ENCODE results near the gene HOXA11. TPM values are rescaled to one million over a fixed set of nuclear protein-coding genes. Genes with fewer than 3 reads are reported as not detected.

The HOXA11 gene
- total RNA-seq, 5 donors from 2014 or later (not counting 1 experiment from before 2014, with no cell fraction given): not detected

DNA sequence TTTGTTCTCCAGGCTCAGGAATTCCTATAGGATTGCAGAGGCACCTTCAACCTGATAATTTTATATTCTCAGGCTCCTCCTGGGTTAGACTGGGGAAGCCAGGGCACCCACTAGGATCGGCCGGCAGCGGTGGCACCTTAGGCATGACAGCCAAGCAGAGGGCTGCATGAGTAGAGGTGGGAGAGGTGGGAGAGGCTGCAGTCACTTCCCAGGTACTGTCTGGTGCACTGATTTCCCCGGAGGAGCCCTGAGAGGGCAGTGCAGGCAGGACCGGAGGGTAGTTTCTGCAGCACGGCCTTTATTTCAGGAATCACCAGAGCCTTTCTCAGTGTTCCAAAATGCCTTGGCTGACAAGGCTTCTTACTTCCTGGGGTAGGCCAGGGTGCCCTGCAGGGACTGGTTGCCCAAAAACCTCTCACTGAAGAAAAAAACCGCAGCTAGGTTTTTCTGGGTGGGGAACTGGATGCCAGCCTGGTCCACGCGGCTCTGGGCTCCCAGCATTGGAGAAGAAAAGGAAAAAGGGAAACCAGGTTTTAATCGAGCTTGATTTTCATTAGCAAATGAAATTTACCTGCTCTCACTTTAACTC, 18.4 kb upstream of the HOXA11 start:
- ATAC-seq (replicated peaks in 1 of 4) (no peak), DNase-seq (no peak)
- no peaks in the 10 kb centered on the region for H3K36me3 ChIP-seq (ENCODE audit: control insufficient read depth in 2 of 2, extremely low read depth in 1 of 2, insufficient read depth in 1 of 2, low read length in 1 of 2)
- H3K4me3 ChIP-seq (ENCODE audit: control insufficient read depth in 1 of 2, extremely low read depth in 1 of 2, low read length in 1 of 2): no peak overlapping the region
- 18% methylated on average over 7 of the region's 10 CpGs for WGBS (ENCODE audit: insufficient coverage)
- ChIA-PET CTCF (no interaction called here), POLR2A (no interaction called here)
- H3K4me3 Mint-ChIP-seq: peak overlapping the region in 1 of 3 donors; percentile 6
- H3K9me3 ChIP-seq: no peaks in the 10 kb centered on the region
- H3K4me1 ChIP-seq (ENCODE audit: control insufficient read depth in 1 of 2, extremely low read depth in 1 of 2, insufficient read depth in 2 of 2, low read length in 2 of 2): peaks cover 6 to 51% of the 10 kb centered on the region in 2 experiments
- H3K27me3 Mint-ChIP-seq: peaks cover 81 to 85% of the 10 kb centered on the region in 2 donors
- peak overlapping the region in 1 of 2 donors; percentile 37 for H3K27ac Mint-ChIP-seq
- no peaks in the 10 kb centered on the region for H3K36me3 Mint-ChIP-seq
- peaks cover 37 to 82% of the 10 kb centered on the region in 2 experiments for H3K27me3 ChIP-seq (replicated peaks in 1 of 2; ENCODE audit: control insufficient read depth in 2 of 2, extremely low read depth in 1 of 2, insufficient read depth in 2 of 2, low read length in 1 of 2)
- H3K27ac ChIP-seq (ENCODE audit: low read length): no peak overlapping the region
- no peaks in the 10 kb centered on the region for H3K9me3 Mint-ChIP-seq
- H3K4me1 Mint-ChIP-seq: peaks cover 43 to 49% (median 46%) of the 10 kb centered on the region in 3 donors

DNA sequence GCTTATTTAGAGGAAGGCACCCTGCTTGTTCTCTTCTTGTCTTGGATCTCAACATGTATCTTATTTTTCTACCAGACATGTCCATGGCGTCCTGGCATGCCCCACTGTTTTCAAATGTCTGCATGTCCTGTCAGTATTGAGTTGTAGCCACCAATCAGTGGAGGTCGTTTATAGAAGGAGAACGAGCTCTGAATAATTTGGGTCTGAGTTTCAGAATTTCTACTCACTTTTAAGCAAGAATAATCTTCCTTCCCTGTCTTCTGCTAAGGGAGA, 17.8 kb upstream of the HOXA11 start:
- Mint-ChIP-seq H3K27ac (peak overlapping the region in 1 of 2 donors; percentile 43), H3K36me3 (no peaks in the 10 kb centered on the region), H3K4me1 (peaks cover 49 to 55% (median 51%) of the 10 kb centered on the region in 3 donors), H3K27me3 (peaks cover 84 to 87% of the 10 kb centered on the region in 2 donors), H3K4me3 (no peak overlapping the region), H3K9me3 (no peaks in the 10 kb centered on the region)
- WGBS (ENCODE audit: insufficient coverage): no CpG with 5 or more reads among the region's 3 CpGs
- ChIA-PET CTCF (no interaction called here), POLR2A (no interaction called here)
- ATAC-seq (replicated peaks in 1 of 4): no peak
- Histone ChIP-seq H3K4me3 (ENCODE audit: control insufficient read depth in 1 of 2, extremely low read depth in 1 of 2, low read length in 1 of 2) (no peak overlapping the region), H3K27ac (ENCODE audit: low read length) (no peak overlapping the region), H3K27me3 (replicated peaks in 1 of 2; ENCODE audit: control insufficient read depth in 2 of 2, extremely low read depth in 1 of 2, insufficient read depth in 2 of 2, low read length in 1 of 2) (peaks cover 35 to 82% of the 10 kb centered on the region in 2 experiments), H3K36me3 (ENCODE audit: control insufficient read depth in 2 of 2, extremely low read depth in 1 of 2, insufficient read depth in 1 of 2, low read length in 1 of 2) (no peaks in the 10 kb centered on the region), H3K4me1 (ENCODE audit: control insufficient read depth in 1 of 2, extremely low read depth in 1 of 2, insufficient read depth in 2 of 2, low read length in 2 of 2) (peaks cover 6 to 55% of the 10 kb centered on the region in 2 experiments), H3K9me3 (no peaks in the 10 kb centered on the region)
- no peak for DNase-seq

DNA sequence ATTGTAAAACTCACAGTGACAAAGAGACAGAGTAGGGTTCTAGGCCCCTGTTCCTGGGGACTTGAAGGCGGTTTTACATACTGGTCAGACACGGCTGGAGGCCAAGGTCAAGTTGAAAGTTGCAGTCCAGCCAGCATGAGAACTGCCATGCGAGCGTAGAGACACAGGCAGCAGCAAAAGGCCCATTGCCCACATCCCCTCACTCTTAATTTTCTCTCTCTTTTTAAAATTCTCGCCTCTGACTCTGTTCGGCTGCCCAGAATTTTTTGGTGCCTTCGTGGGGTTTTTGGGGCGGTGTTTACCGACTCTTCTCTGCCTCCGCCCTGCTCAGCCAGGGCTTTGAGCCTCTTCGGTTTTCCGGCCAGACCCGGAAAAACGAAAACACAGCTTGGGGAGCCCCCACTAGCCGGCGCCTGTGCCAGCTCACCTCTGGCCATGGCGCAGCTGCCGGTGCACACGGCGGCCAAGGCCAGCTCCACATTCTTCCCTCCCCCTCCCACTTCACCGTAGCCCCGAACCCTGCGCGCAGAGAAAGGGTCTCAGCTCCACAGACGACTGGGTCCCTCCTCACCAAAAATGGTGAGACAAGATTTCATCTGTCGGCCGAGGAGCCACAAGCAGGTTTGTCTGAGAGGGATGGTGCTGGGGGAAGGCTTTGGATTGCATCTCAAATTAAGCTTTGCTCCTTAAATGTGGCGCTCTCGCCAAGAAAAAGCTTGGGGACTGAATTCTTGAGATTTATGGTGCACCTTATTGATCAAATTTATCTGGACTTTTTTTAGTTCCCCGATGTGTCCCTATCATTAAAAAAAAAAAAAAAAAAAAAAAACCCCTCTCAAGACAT, 17.2 kb upstream of the HOXA11 start:
- H3K4me3 Mint-ChIP-seq: peak overlapping the region in 1 of 3 donors; percentile 71
- no peaks in the 10 kb centered on the region for H3K36me3 ChIP-seq (ENCODE audit: control insufficient read depth in 2 of 2, extremely low read depth in 1 of 2, insufficient read depth in 1 of 2, low read length in 1 of 2)
- H3K27ac Mint-ChIP-seq: peak overlapping the region in 1 of 2 donors; percentile 49
- no peak overlapping the region for H3K27ac ChIP-seq (ENCODE audit: low read length)
- ChIA-PET POLR2A (no interaction called here), CTCF (no interaction called here)
- WGBS (ENCODE audit: insufficient coverage): 11% methylated on average over 17 of the region's 30 CpGs
- H3K9me3 Mint-ChIP-seq: no peaks in the 10 kb centered on the region
- ATAC-seq (replicated peaks in 1 of 4): no peak
- peaks cover 84 to 88% of the 10 kb centered on the region in 2 donors for H3K27me3 Mint-ChIP-seq
- no peak overlapping the region for H3K4me3 ChIP-seq (ENCODE audit: control insufficient read depth in 1 of 2, extremely low read depth in 1 of 2, low read length in 1 of 2)
- no peak for DNase-seq
- no peaks in the 10 kb centered on the region for H3K9me3 ChIP-seq
- peaks cover 51 to 55% (median 52%) of the 10 kb centered on the region in 3 donors for H3K4me1 Mint-ChIP-seq
- peaks cover 40 to 80% of the 10 kb centered on the region in 2 experiments for H3K27me3 ChIP-seq (replicated peaks in 1 of 2; ENCODE audit: control insufficient read depth in 2 of 2, extremely low read depth in 1 of 2, insufficient read depth in 2 of 2, low read length in 1 of 2)
- no peaks in the 10 kb centered on the region for H3K36me3 Mint-ChIP-seq
- peaks cover 6 to 55% of the 10 kb centered on the region in 2 experiments for H3K4me1 ChIP-seq (ENCODE audit: control insufficient read depth in 1 of 2, extremely low read depth in 1 of 2, insufficient read depth in 2 of 2, low read length in 2 of 2)

DNA sequence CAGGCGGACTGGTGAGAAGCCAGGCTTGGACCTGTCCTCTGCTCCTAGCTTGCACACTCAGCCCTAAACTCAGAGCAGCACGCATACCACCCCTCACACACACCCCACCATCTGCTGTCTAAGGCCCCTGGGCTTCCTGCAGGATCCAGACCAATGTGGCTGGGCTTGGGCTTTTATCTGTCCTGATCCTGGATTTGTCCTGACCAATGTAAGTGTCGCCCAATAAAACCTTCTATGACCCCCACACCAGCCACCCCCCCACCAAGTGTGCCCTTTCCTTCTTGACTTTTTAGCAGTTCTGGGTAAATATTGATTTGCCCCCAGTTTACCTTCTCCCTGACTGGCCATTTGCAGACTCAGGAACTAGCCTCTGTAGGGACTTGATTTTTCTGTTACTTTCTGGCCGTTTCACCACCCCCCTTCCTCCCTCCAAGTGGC, 16.6 kb upstream of the HOXA11 start:
- ChIA-PET POLR2A (no interaction called here), CTCF (no interaction called here)
- 4% methylated on average over 3 of the region's 4 CpGs for WGBS (ENCODE audit: insufficient coverage)
- ATAC-seq (replicated peaks in 1 of 4): no peak
- no peak for DNase-seq
- H3K9me3 Mint-ChIP-seq: no peaks in the 10 kb centered on the region
- Histone ChIP-seq H3K4me3 (ENCODE audit: control insufficient read depth in 1 of 2, extremely low read depth in 1 of 2, low read length in 1 of 2) (no peak overlapping the region), H3K4me1 (ENCODE audit: control insufficient read depth in 1 of 2, extremely low read depth in 1 of 2, insufficient read depth in 2 of 2, low read length in 2 of 2) (peaks cover 6 to 55% of the 10 kb centered on the region in 2 experiments), H3K27ac (ENCODE audit: low read length) (no peak overlapping the region), H3K27me3 (replicated peaks in 1 of 2; ENCODE audit: control insufficient read depth in 2 of 2, extremely low read depth in 1 of 2, insufficient read depth in 2 of 2, low read length in 1 of 2) (peaks cover 39 to 80% of the 10 kb centered on the region in 2 experiments), H3K9me3 (no peaks in the 10 kb centered on the region), H3K36me3 (ENCODE audit: control insufficient read depth in 2 of 2, extremely low read depth in 1 of 2, insufficient read depth in 1 of 2, low read length in 1 of 2) (no peaks in the 10 kb centered on the region)
- no peaks in the 10 kb centered on the region for H3K36me3 Mint-ChIP-seq
- peak overlapping the region in 2 of 3 donors; percentile 68 to 71 for H3K4me3 Mint-ChIP-seq
- H3K27ac Mint-ChIP-seq: peak overlapping the region in 1 of 2 donors; percentile 49
- H3K4me1 Mint-ChIP-seq: peaks cover 51 to 55% (median 52%) of the 10 kb centered on the region in 3 donors
- H3K27me3 Mint-ChIP-seq: peaks cover 82 to 87% of the 10 kb centered on the region in 2 donors

DNA sequence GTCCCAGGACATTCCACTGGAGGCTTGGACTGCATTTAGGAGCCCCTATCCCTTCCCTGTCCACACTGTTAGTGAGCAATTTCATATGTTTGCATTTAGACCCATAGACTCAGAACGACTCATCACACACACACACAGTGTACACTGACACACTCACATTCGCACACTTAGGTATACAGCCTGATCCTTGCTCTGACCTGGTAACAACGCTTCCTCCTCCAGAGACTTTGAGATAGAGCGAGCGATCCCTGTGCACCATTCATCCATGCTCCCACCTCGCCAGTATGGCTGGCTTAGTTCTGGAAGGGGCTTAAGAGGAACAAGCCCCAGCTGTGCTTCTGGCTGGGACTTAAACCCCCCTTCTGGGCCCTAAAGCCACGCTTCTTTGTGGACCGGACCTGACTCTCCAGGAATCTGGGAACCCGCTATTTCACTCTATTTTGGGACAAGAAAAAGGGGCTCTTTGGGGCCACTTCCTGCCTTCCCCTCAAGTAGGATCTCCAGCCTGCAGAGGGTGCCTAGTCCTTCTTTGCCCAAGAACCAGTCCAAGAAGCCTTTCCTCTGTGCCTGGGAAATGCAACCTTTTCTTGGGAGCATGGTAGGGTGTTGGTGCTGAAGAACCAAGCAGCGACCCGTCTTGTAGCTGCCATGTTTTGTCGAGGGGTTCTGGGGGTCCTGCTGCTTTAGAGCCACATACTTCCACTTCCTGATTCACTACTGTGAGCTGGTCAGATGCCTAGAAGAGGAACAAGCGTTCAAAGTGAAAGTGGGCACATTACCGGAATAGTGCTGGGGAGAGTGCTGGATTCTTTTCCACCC, 15.9 kb upstream of the HOXA11 start:
- H3K4me1 Mint-ChIP-seq: peaks cover 50 to 54% (median 51%) of the 10 kb centered on the region in 3 donors
- no peaks in the 10 kb centered on the region for H3K9me3 Mint-ChIP-seq
- Histone ChIP-seq H3K4me3 (ENCODE audit: control insufficient read depth in 1 of 2, extremely low read depth in 1 of 2, low read length in 1 of 2) (peak overlapping the region in 1 of 2 donors; percentile 49), H3K27ac (ENCODE audit: low read length) (no peak overlapping the region), H3K4me1 (ENCODE audit: control insufficient read depth in 1 of 2, extremely low read depth in 1 of 2, insufficient read depth in 2 of 2, low read length in 2 of 2) (peaks cover 6 to 55% of the 10 kb centered on the region in 2 experiments), H3K9me3 (no peaks in the 10 kb centered on the region), H3K36me3 (ENCODE audit: control insufficient read depth in 2 of 2, extremely low read depth in 1 of 2, insufficient read depth in 1 of 2, low read length in 1 of 2) (no peaks in the 10 kb centered on the region), H3K27me3 (replicated peaks in 1 of 2; ENCODE audit: control insufficient read depth in 2 of 2, extremely low read depth in 1 of 2, insufficient read depth in 2 of 2, low read length in 1 of 2) (peaks cover 39 to 76% of the 10 kb centered on the region in 2 experiments)
- H3K27me3 Mint-ChIP-seq: peaks cover 81 to 86% of the 10 kb centered on the region in 2 donors
- no peaks in the 10 kb centered on the region for H3K36me3 Mint-ChIP-seq
- peak overlapping the region; percentile 65 to 71 (median 68) for H3K4me3 Mint-ChIP-seq
- ChIA-PET POLR2A (no interaction called here), CTCF (no interaction called here)
- WGBS (ENCODE audit: insufficient coverage): 10% methylated on average over 6 of the region's 14 CpGs
- no peak overlapping the region for H3K27ac Mint-ChIP-seq
- no peak for ATAC-seq (replicated peaks in 1 of 4)
- peak in 2 of 35 experiments; percentile 11 to 18 for DNase-seq
